ACHN (cell line): Measurements from ENCODE around the gene ITGB4.

Experiments used
- DNase-seq: peaks from one replicate; pipeline ENCODE4 v3.0.0-alpha.2; 2015
- in situ Hi-C: cut with HindIII; loops from 2 replicates; pipeline ENCODE4 v1.10.0; 2017; ENCODE audit warnings: low sequenced_read_pairs, low pct_ligation_motif_present, low pct_unique_long_range_greater_than_20kb

The ITGB4 gene

GRCh38 chr17:75695141-75695829 is 26.0 kb upstream of the ITGB4 start:
- DNase-seq = no peak
- in situ Hi-C loops = no loop called here

- DNase-seq = no peak
- in situ Hi-C loops = no loop called here
Measured at GRCh38 chr17:75695830-75696271, 25.4 kb upstream of the ITGB4 start.

DNA sequence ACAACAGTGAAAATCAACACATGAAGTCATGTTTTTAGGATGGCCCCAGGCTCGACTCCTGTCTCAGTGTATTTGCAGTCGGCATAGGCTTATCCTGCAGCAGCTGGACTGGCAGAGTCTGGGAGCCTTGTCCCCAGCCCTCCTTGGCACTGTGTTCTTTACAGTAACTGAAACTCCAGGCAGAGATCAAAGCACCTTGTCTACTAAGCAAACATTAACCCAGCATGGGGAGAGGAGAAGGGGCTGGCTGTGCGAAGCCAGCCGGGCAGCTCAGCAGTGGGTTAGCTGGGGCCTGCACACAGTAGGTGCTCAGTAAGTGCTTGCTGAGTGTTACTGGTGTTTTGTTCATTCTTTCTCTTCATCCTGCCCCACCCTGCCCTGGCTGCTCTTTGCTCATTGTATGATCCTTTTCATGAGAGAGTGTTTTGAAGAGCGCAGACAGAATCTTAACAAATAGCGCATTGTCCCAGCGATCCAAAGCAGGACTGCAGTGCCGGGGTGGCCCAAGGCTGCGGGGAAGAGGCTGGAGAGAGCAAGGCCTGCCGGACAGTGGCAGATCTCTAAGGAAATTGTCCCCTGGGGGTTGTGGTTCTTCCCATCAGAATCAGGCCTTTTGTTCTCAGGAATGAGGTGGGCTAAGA is 23.5 kb upstream of the ITGB4 start:
- in situ Hi-C loops = no loop called here
- no peak for DNase-seq

DNA sequence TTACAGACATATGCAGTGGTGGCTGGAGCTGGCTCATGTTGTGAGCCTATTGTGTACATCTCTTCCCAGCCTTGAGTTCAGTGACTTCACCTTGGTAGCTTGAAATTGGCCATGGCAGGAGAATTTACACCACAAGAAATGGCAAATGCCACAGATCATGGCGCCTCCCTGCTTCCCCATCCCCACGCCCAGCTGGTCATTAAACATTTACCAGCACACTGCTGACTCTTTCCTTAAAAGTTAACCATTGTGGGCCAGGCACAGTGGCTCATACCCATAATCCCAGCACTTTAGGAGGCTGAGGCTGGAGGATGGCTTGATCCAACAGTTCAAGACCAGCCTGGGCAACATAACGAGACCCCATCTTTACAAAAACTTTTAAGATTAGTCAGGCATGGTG is 22.6 kb upstream of the ITGB4 start:
- in situ Hi-C loops = no loop called here
- DNase-seq = peak; percentile 66

- in situ Hi-C loops = no loop called here
- DNase-seq = no peak
Measured at GRCh38 chr17:75701288-75701687, 20.0 kb upstream of the ITGB4 start.

DNA sequence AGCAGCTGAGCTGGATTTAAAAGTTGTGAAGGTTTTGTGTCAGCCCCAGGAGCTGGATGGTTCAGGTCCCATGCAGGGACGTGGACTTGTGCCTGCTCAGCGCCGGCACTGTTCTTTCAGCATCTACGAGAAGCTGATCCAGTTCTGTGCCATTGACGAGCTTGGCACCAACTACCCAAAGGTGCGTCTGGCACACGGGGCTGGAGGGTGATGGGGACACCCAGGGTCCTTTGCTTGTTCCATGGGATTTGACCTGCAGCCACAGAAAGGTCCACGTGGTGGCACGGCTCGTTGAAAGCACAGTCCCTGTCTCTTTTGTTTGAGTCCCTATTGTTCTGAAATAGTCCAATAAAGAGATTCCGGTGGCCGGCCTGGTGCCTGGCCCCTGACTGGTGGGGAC is 18.1 kb upstream of the ITGB4 start:
- DNase-seq = no peak
- in situ Hi-C loops = no loop called here

GRCh38 chr17:75703591-75703990 is 17.7 kb upstream of the ITGB4 start:
- in situ Hi-C loops = no loop called here
- no peak for DNase-seq

DNA sequence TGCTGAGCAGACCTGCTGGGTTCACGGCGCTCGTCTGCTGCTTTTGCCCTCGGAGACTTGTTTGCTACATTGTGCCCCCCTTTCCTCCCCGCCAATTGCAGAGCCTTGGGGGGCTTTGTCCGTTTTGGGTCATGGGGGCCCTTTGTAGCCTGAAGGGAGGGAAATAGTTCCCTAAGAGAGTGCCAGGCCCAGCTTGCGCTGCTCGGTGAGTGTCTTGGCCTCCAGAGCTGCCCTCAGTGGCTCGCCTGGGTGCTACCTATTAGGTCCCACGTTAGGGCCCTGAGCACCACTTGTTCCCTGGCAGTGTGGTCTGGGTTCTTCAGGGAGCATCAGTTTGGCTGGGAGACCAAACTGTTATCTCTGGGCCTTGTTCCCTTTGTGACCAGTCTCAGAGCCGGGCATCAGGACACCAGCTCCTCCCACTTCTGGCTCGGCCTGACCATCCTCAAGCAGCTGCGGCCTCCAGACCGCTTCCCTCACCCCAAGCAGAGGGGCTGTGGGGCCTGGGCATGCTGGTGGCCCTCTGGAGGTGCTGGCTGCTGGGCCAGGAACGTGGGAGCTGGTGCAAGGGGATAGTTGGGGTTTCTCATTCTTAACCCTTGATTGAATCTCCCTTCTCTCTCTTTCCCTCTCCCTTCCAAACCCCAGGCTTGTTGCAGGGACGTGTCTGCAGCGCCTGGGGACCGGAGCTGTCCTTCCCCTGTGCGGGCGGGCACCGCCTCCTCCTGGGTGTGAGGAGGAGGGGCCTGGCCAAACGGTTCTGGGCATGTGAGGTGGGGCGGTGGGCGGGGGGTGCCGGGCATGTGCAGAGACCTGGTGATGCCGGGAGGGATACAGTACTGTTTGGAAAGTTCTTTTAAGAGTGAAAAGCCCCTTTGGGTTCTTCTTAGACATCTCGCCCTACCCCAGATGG is 16.0 kb upstream of the ITGB4 start:
- DNase-seq = no peak
- in situ Hi-C loops = no loop called here

GRCh38 chr17:75706042-75706728 is 15.1 kb upstream of the ITGB4 start:
- in situ Hi-C loops = no loop called here
- DNase-seq = no peak

DNA sequence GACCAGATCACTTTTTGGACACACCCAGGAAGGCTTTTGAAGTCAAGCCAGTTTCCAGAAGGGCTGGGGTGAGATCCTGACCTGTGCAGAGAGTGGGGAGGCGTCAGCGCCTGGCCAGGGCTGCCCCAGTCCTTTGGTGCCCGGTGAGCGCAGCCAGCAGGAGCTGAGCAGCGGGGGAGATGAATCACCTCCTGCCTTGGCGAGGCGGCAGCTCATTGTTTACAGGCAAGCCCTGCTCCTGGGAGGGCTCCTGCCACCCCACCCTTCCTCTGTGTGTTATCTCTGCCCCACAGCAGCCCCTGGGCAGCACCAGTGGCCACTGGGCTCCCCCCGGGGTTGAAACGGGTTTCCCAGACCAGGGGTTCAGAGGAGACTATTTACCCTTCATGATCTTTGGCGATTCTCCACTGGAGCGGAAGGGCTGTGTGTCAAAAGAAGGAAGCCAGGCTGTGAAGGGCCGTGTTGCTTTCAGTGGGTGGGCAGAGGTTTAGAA is 14.1 kb upstream of the ITGB4 start:
- in situ Hi-C loops = no loop called here
- peak; percentile 81 for DNase-seq

- in situ Hi-C loops = no loop called here
- no peak for DNase-seq
Measured at GRCh38 chr17:75712446-75712845, 8.8 kb upstream of the ITGB4 start.

DNA sequence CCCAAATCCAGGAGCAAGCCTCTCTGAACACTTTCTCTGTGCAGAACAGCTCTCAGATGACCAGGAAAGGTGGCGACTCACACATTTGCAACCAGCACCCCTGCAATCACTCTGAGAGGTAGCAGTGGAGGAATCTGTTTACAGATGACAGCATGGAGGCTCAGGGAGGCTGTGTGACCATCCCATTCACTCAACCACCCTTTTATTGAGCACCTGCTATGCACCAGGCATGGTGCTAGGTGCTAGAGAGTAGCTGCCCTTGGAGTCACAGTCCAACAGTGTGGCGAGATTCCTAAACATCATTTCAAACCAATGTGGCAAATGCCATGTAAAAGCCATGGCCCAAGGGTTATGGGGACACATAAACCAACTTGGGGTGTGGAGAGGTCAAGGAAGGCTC is 1.5 kb upstream of the ITGB4 start:
- in situ Hi-C loops = no loop called here
- DNase-seq = no peak

GRCh38 chr17:75721463-75722011 is 278 bp downstream of the ITGB4 start:
- no peak for DNase-seq
- in situ Hi-C loops = no loop called here

GRCh38 chr17:75722076-75722475 is 817 bp downstream of the ITGB4 start:
- no peak for DNase-seq
- in situ Hi-C loops = no loop called here

DNA sequence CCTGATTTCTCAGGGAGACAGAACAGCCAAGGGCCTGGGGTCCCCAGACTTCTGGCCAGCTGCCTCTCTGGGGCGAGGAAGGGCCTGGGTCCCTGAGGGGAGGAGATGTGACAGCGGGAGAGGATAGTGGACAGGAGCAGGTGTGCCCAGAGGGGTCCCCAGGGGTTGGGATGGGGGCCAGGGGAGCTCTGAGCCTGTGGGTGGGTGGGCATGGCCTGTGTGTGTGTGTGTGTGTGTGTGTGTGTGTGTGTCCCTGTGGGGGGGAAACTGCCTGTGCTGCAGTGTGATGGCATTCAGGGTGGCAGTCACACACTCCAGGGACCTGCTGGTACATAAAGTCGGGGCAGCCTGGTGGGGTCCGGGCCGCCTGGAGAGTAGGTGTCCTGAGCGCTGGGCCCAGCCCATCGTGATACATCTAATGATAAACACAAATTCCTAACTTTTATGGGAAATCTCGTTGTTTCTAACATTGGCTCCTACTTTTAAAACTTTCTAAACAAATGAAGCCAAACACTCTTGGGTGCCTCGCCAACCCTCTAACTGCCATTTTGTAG is 1.4 kb downstream of the ITGB4 start:
- no peak for DNase-seq
- in situ Hi-C loops = no loop called here

GRCh38 chr17:75723171-75723930 is 2.1 kb downstream of the ITGB4 start:
- no peak for DNase-seq
- in situ Hi-C loops = no loop called here
